ENCODE measurements around the gene CMSS1.

DNA sequence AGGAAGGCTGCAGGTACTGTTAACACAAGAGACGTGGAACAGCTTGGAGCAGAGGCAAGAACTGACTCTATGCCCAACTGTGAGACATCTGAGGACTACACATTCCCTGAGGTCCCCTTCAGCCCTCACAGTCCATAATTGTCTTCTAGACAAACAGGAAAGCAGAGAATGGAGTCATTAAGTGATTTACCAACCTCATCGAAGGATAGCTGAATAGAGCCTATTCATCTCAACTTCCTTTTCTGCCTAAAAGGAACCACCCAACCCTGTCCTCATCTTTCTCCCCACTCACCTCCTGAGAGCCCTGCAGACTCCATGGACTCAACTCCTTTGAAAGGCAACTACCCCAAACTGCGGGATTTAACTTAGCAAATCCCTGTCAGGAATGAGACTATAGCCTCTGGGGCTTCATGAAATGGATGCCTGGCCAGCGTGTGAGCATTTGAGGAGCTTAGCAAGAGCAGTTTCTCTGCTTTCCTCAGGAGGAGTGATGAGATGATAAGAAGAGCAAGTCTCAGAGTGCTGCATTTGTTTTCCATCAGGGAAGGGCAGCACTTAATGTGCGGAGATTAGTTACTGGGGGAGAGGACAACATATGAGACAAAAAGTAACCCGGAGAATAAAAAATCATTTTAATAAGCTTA, 358.1 kb downstream of the CMSS1 start:
- TF ChIP-seq, protein P1, sequence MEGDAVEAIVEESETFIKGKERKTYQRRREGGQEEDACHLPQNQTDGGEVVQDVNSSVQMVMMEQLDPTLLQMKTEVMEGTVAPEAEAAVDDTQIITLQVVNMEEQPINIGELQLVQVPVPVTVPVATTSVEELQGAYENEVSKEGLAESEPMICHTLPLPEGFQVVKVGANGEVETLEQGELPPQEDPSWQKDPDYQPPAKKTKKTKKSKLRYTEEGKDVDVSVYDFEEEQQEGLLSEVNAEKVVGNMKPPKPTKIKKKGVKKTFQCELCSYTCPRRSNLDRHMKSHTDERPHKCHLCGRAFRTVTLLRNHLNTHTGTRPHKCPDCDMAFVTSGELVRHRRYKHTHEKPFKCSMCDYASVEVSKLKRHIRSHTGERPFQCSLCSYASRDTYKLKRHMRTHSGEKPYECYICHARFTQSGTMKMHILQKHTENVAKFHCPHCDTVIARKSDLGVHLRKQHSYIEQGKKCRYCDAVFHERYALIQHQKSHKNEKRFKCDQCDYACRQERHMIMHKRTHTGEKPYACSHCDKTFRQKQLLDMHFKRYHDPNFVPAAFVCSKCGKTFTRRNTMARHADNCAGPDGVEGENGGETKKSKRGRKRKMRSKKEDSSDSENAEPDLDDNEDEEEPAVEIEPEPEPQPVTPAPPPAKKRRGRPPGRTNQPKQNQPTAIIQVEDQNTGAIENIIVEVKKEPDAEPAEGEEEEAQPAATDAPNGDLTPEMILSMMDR (IDR thresholded peaks at IDR 0.05; ENCODE audit: low read length) = no peak
- TF ChIP-seq EZH2phosphoT487 (IDR thresholded peaks at IDR 0.05; ENCODE audit: low read length) = no peak
- TF ChIP-seq EZH2 (optimal IDR thresholded peaks at IDR 0.05; ENCODE audit: low read depth, low read length) = no peak

Measured in MM.1S (cell line).